HG03064 (cell line): ENCODE data around the gene CKM.
"Not testable (repeated sequence)": the region's sequence is repeated elsewhere in the genome, so short reads cannot be mapped to it uniquely, and the experiment has no call there.

Experiments
- ATAC-seq: cut with Tn5 transposase; IDR thresholded peaks from one replicate; pipeline ENCODE4 v1.9.1; 2021; ENCODE audit warnings: low read depth; ENCODE audit not compliant: unreplicated experiment

The CKM gene

GRCh38 chr19:45322311-45322710 lies 364 bp downstream of the CKM start:
- ATAC-seq, result no peak

- ATAC-seq, result no peak
Observed at GRCh38 chr19:45321848-45322247, 827 bp downstream of the CKM start.

GRCh38 chr19:45320997-45321775 lies 1.5 kb downstream of the CKM start:
- ATAC-seq, result no peak

GRCh38 chr19:45315304-45315703 lies 7.4 kb downstream of the CKM start:
- ATAC-seq, result no peak

- no peak for ATAC-seq
Observed at GRCh38 chr19:45314708-45315245, 7.9 kb downstream of the CKM start.

GRCh38 chr19:45312285-45312684 lies 10.4 kb downstream of the CKM start:
- not testable (repeated sequence) for ATAC-seq

GRCh38 chr19:45311621-45312020 lies 11.1 kb downstream of the CKM start:
- no peak for ATAC-seq

- ATAC-seq, result not testable (repeated sequence)
Observed at GRCh38 chr19:45309322-45309721, 13.4 kb downstream of the CKM start.

GRCh38 chr19:45307361-45307760 lies 15.3 kb downstream of the CKM start:
- ATAC-seq, result no peak

- ATAC-seq, result no peak
Observed at GRCh38 chr19:45306518-45307027, 16.1 kb downstream of the CKM start.

- ATAC-seq, result no peak
Observed at GRCh38 chr19:45306040-45306439, 16.6 kb downstream of the CKM start.

GRCh38 chr19:45305421-45305820 lies 17.3 kb downstream of the CKM start:
- ATAC-seq, result no peak

GRCh38 chr19:45305007-45305406 lies 17.7 kb downstream of the CKM start:
- no peak for ATAC-seq

GRCh38 chr19:45304141-45304926 lies 18.3 kb downstream of the CKM start:
- no peak for ATAC-seq

- ATAC-seq, result no peak
Observed at GRCh38 chr19:45303269-45304060, 19.2 kb downstream of the CKM start.

- ATAC-seq, result no peak
Observed at GRCh38 chr19:45302416-45302815, 20.3 kb downstream of the CKM start.

- no peak for ATAC-seq
Observed at GRCh38 chr19:45299719-45300118, 23.0 kb downstream of the CKM start.

- ATAC-seq, result no peak
Observed at GRCh38 chr19:45298264-45298663, 24.4 kb downstream of the CKM start.

- no peak for ATAC-seq
Observed at GRCh38 chr19:45297674-45298073, 25.0 kb downstream of the CKM start.

GRCh38 chr19:45296355-45296754 lies 26.3 kb downstream of the CKM start:
- no peak for ATAC-seq

- ATAC-seq, result no peak
Observed at GRCh38 chr19:45295873-45296272, 26.8 kb downstream of the CKM start.
